Measurements from ENCODE around the gene FEZ2. TPM values are rescaled to one million over a fixed set of nuclear protein-coding genes. Genes with fewer than 3 reads are reported as not detected.

FEZ2 gene
- polyA plus RNA-seq, 1 donor (not counting 4 experiments of a cell fraction or from before 2014, with no cell fraction given): 56.2 TPM

GRCh38 chr2:36562973-36563532 is 34.9 kb downstream of the FEZ2 start:
- Histone ChIP-seq H3K4me1 (ENCODE audit: control insufficient read depth, extremely low read depth, insufficient read depth, low read length) (peaks cover 43% of the 10 kb centered on the region), H3K9ac (ENCODE audit: control insufficient read depth, extremely low read depth, insufficient read depth, low read length) (no peak overlapping the region), H3K79me2 (ENCODE audit: control insufficient read depth, insufficient read depth, low read length) (peaks cover 23% of the 10 kb centered on the region), H3K4me3 (ENCODE audit: control insufficient read depth in 2 of 3, extremely low read depth in 1 of 3, insufficient read depth in 2 of 3, low read depth in 1 of 3, low read length in 3 of 3) (no peak overlapping the region), H3K9me1 (ENCODE audit: control insufficient read depth, extremely low read depth, insufficient read depth, low read length) (peaks cover 4% of the 10 kb centered on the region), H3K27ac (ENCODE audit: control insufficient read depth, insufficient read depth, low read length) (peak overlapping the region; percentile 81), H2AFZ (ENCODE audit: control insufficient read depth, low read length) (no peak overlapping the region), H3K27me3 (ENCODE audit: control insufficient read depth, extremely low read depth, insufficient read depth, low read length) (no peaks in the 10 kb centered on the region), H4K20me1 (ENCODE audit: control insufficient read depth, extremely low read depth, insufficient read depth, low read length) (no peaks in the 10 kb centered on the region), H3K36me3 (ENCODE audit: control insufficient read depth in 2 of 2, extremely low read depth in 1 of 2, insufficient read depth in 2 of 2, low read length in 2 of 2) (peaks cover 6 to 28% of the 10 kb centered on the region in 2 experiments), H3K9me3 (ENCODE audit: control insufficient read depth, low read depth, low read length) (no peaks in the 10 kb centered on the region), H3K4me2 (ENCODE audit: control insufficient read depth, extremely low read depth, insufficient read depth, low read depth, low read length) (peak overlapping the region; percentile 33)
- TF ChIP-seq CTCF (optimal IDR thresholded peaks at IDR 0.05 in 1 of 3, IDR thresholded peaks at IDR 0.05 in 1 of 3, conservative IDR thresholded peaks at IDR 0.05 in 1 of 3; ENCODE audit: extremely low read depth in 1 of 3, insufficient read depth in 2 of 3, low read length in 3 of 3) (no peak), EZH2 (IDR thresholded peaks at IDR 0.05; ENCODE audit: low read length) (no peak)
- FAIRE-seq (peak; percentile 66), DNase-seq (ENCODE audit: low read depth, low spot score) (no peak)
- dilution Hi-C loops (cut with MboI; ENCODE audit: extremely low pct_ligation_motif_present, low sequenced_read_pairs): no loop called here

GRCh38 chr2:36562240-36562639 is 35.7 kb downstream of the FEZ2 start:
- Histone ChIP-seq H4K20me1 (ENCODE audit: control insufficient read depth, extremely low read depth, insufficient read depth, low read length) (no peaks in the 10 kb centered on the region), H3K36me3 (ENCODE audit: control insufficient read depth in 2 of 2, extremely low read depth in 1 of 2, insufficient read depth in 2 of 2, low read length in 2 of 2) (peaks cover 6 to 28% of the 10 kb centered on the region in 2 experiments), H3K9me1 (ENCODE audit: control insufficient read depth, extremely low read depth, insufficient read depth, low read length) (peaks cover 4% of the 10 kb centered on the region), H3K4me3 (ENCODE audit: control insufficient read depth in 2 of 3, extremely low read depth in 1 of 3, insufficient read depth in 2 of 3, low read depth in 1 of 3, low read length in 3 of 3) (peak overlapping the region in 1 of 3 experiments; percentile 12), H3K4me1 (ENCODE audit: control insufficient read depth, extremely low read depth, insufficient read depth, low read length) (peaks cover 39% of the 10 kb centered on the region), H3K27ac (ENCODE audit: control insufficient read depth, insufficient read depth, low read length) (peak overlapping the region; percentile 81), H3K27me3 (ENCODE audit: control insufficient read depth, extremely low read depth, insufficient read depth, low read length) (no peaks in the 10 kb centered on the region), H3K4me2 (ENCODE audit: control insufficient read depth, extremely low read depth, insufficient read depth, low read depth, low read length) (peak overlapping the region; percentile 88), H3K9me3 (ENCODE audit: control insufficient read depth, low read depth, low read length) (no peaks in the 10 kb centered on the region), H2AFZ (ENCODE audit: control insufficient read depth, low read length) (no peak overlapping the region), H3K9ac (ENCODE audit: control insufficient read depth, extremely low read depth, insufficient read depth, low read length) (no peak overlapping the region), H3K79me2 (ENCODE audit: control insufficient read depth, insufficient read depth, low read length) (peaks cover 23% of the 10 kb centered on the region)
- TF ChIP-seq CTCF (optimal IDR thresholded peaks at IDR 0.05 in 1 of 3, IDR thresholded peaks at IDR 0.05 in 1 of 3, conservative IDR thresholded peaks at IDR 0.05 in 1 of 3; ENCODE audit: extremely low read depth in 1 of 3, insufficient read depth in 2 of 3, low read length in 3 of 3) (no peak), EZH2 (IDR thresholded peaks at IDR 0.05; ENCODE audit: low read length) (no peak)
- FAIRE-seq (peak; percentile 71), DNase-seq (ENCODE audit: low read depth, low spot score) (peak; percentile 72)
- dilution Hi-C loops (cut with MboI; ENCODE audit: extremely low pct_ligation_motif_present, low sequenced_read_pairs): no loop called here
